OCI-LY7 (cell line): ENCODE measurements around the gene TAF11L4. TPM values are rescaled to one million over a fixed set of nuclear protein-coding genes. Genes with fewer than 3 reads are reported as not detected.
"Not testable (repeated sequence)": the region's sequence is repeated elsewhere in the genome, so short reads cannot be mapped to it uniquely, and the experiment has no call there.

Experiments
- BruUV-seq: library from RNA; stranded (reverse); fragments of 400-500 nt; replicated peaks from 2 replicates; lab custom pipeline; 2021; lab: Mats Ljungman, UMichigan
- CTCF ChIA-PET: fragments of 300-600 bp; sonication (Branson Sonifier 250); formaldehyde crosslinking; loops from one replicate; lab custom pipeline; 2022; ENCODE audit warnings: antibody characterized with exemption; ENCODE audit not compliant: unreplicated experiment; lab: Charles Lee
- POLR2A ChIA-PET: fragments of 300-600 bp; sonication (Branson Sonifier 250); formaldehyde crosslinking; loops from one replicate; lab custom pipeline; 2022; ENCODE audit warnings: antibody characterized with exemption; lab: Charles Lee
- DNase-seq: peaks from one replicate; pipeline ENCODE4 v3.0.0-alpha.2; 2015; ENCODE audit warnings: low spot score
- H2AFZ ChIP-seq: fragments of 200-600 bp; sonication (generic), shearing (Covaris generic); 2 replicates; pipeline ENCODE4 v1.6.1; 2014; ENCODE audit warnings: mild to moderate bottlenecking, antibody characterized with exemption, low read length, moderate library complexity
- H3K27ac ChIP-seq: fragments of 200-600 bp; sonication (generic); 2 replicates; pipeline ENCODE4 v1.5.1; 2014; ENCODE audit warnings: mixed run types, low read depth, mild to moderate bottlenecking, moderate library complexity, low read length, inconsistent platforms; ENCODE audit not compliant: poor library complexity, severe bottlenecking
- H3K36me3 ChIP-seq: fragments of 200-600 bp; sonication (generic); 2 replicates; pipeline ENCODE4 v1.6.1; 2014; ENCODE audit warnings: mild to moderate bottlenecking, antibody characterized with exemption, low read length, moderate library complexity, mixed read lengths; ENCODE audit not compliant: insufficient read depth
- H3K4me1 ChIP-seq: fragments of 200-600 bp; sonication (generic); 2 replicates; pipeline ENCODE4 v1.5.1; 2014; ENCODE audit warnings: mild to moderate bottlenecking, low read length; ENCODE audit not compliant: insufficient read depth, poor library complexity, severe bottlenecking
- H3K4me2 ChIP-seq: fragments of 200-600 bp; sonication (generic); 2 replicates; pipeline ENCODE4 v1.6.1; 2014; ENCODE audit warnings: mild to moderate bottlenecking, low read length
- H3K4me3 ChIP-seq: fragments of 200-600 bp; sonication (generic); 2 replicates; pipeline ENCODE4 v1.5.1; 2014; ENCODE audit warnings: mild to moderate bottlenecking, low read depth, low read length; ENCODE audit not compliant: poor library complexity, severe bottlenecking
- H3K79me2 ChIP-seq: fragments of 200-600 bp; sonication (generic); 2 replicates; pipeline ENCODE4 v1.6.1; 2016; ENCODE audit warnings: low read depth, mild to moderate bottlenecking, low read length, moderate library complexity, mixed read lengths; ENCODE audit not compliant: insufficient read depth
- H3K9me2 ChIP-seq: fragments of 200-600 bp; sonication (generic); 2 replicates; pipeline ENCODE4 v1.6.1; 2016; ENCODE audit warnings: mild to moderate bottlenecking, low read length, mixed read lengths; ENCODE audit not compliant: insufficient read depth
- H3K9me3 ChIP-seq: fragments of 200-600 bp; sonication (generic); 2 replicates; pipeline ENCODE4 v1.6.1; 2014; ENCODE audit warnings: mild to moderate bottlenecking, mixed run types, low read length, mixed read lengths
- H4K20me1 ChIP-seq: fragments of 200-600 bp; sonication (generic); 2 replicates; pipeline ENCODE4 v1.6.1; 2014; ENCODE audit warnings: mild to moderate bottlenecking, antibody characterized with exemption, low read length, moderate library complexity, mixed read lengths; ENCODE audit not compliant: insufficient read depth
- intact Hi-C: fragments of 100-400 bp; cut with micrococcal nuclease; formaldehyde crosslinking; loops from one replicate; pipeline ENCODE4 v1.10.0; 2022; ENCODE audit not compliant: unreplicated experiment
- small RNA-seq: library from RNA; depleted of rRNA; stranded (forward); fragments of <200 nt; gene quantifications from one replicate; pipeline ENCODE3, GENCODE V24; 2014
- total RNA-seq, 2 experiments: library from RNA; depleted of rRNA in 1 of 2; stranded (reverse); fragments of >200 nt in 1 of 2; shearing (Covaris generic) in 1 of 2; gene quantifications; 2 replicates each; pipeline ENCODE4 v1.2.3, GENCODE V29; 2014 to 2022

The TAF11L4 gene
- total RNA-seq, 2 experiments from 2014 or later, result not detected

GRCh38 chr5:17519508-17519907, 2.1 kb upstream of the TAF11L4 start:
- H3K4me1 ChIP-seq, H2AFZ ChIP-seq, H3K9me3 ChIP-seq, H4K20me1 ChIP-seq, BruUV-seq, intact Hi-C loops, H3K4me2 ChIP-seq, H3K36me3 ChIP-seq, H3K4me3 ChIP-seq, DNase-seq, CTCF ChIA-PET, POLR2A ChIA-PET, H3K27ac ChIP-seq, H3K79me2 ChIP-seq, H3K9me2 ChIP-seq: not testable (repeated sequence)

- H4K20me1 ChIP-seq, H3K4me3 ChIP-seq, H3K79me2 ChIP-seq, BruUV-seq, H3K9me2 ChIP-seq, intact Hi-C loops, H2AFZ ChIP-seq, CTCF ChIA-PET, DNase-seq, H3K36me3 ChIP-seq, POLR2A ChIA-PET, H3K4me2 ChIP-seq, H3K4me1 ChIP-seq, H3K9me3 ChIP-seq, H3K27ac ChIP-seq: not testable (repeated sequence)
Measured at GRCh38 chr5:17524935-17525334, 3.3 kb downstream of the TAF11L4 start, which contains the start of gene TAF11L5. TAF11L5 (plus strand) TSS chr5:17525235.

- H3K9me2 ChIP-seq, POLR2A ChIA-PET, BruUV-seq, H3K36me3 ChIP-seq, H3K4me3 ChIP-seq, H3K9me3 ChIP-seq, H3K79me2 ChIP-seq, H4K20me1 ChIP-seq, CTCF ChIA-PET, intact Hi-C loops, H3K4me1 ChIP-seq, H3K27ac ChIP-seq, H2AFZ ChIP-seq, H3K4me2 ChIP-seq: not testable (repeated sequence)
- peak; percentile 12 for DNase-seq
Measured at GRCh38 chr5:17526504-17526903, 4.9 kb downstream of the TAF11L4 start.

- H3K4me3 ChIP-seq, H4K20me1 ChIP-seq, H3K4me2 ChIP-seq, POLR2A ChIA-PET, H3K4me1 ChIP-seq, BruUV-seq, H3K9me2 ChIP-seq, H3K36me3 ChIP-seq, intact Hi-C loops, H3K27ac ChIP-seq, CTCF ChIA-PET, DNase-seq, H2AFZ ChIP-seq, H3K79me2 ChIP-seq, H3K9me3 ChIP-seq: not testable (repeated sequence)
Measured at GRCh38 chr5:17528369-17528768, 6.8 kb downstream of the TAF11L4 start, which contains the start of gene TAF11L6. TAF11L6 (plus strand) TSS chr5:17528669.

Small RNA genes within 50 kb of the gene (small RNA-seq; reads per million reads assigned to genes)
- not detected for gene AC106774.3

Other genes starting within 250 kb of the TAF11L4 start
- gene TAF11L2, start 23.6 kb upstream of the TAF11L4 start, total RNA-seq (2014; rRNA removed; shearing (Covaris generic)), result not detected in 2 replicates
- gene TAF11L2, start 23.6 kb upstream of the TAF11L4 start, total RNA-seq (2022), result not detected in 2 replicates
- not detected in 2 replicates for gene TAF11L3, start 3.4 kb upstream of the TAF11L4 start, total RNA-seq (2014; rRNA removed; shearing (Covaris generic))
- not detected in 2 replicates for gene TAF11L3, start 3.4 kb upstream of the TAF11L4 start, total RNA-seq (2022)
- not detected in 2 replicates for gene TAF11L5, start 3.4 kb downstream of the TAF11L4 start, total RNA-seq (2014; rRNA removed; shearing (Covaris generic))
- gene TAF11L5, start 3.4 kb downstream of the TAF11L4 start, total RNA-seq (2022), result not detected in 2 replicates
- not detected in 2 replicates for gene TAF11L6, start 6.9 kb downstream of the TAF11L4 start, total RNA-seq (2014; rRNA removed; shearing (Covaris generic))
- not detected in 2 replicates for gene TAF11L6, start 6.9 kb downstream of the TAF11L4 start, total RNA-seq (2022)
- not detected in 2 replicates for gene TAF11L7, start 64.0 kb downstream of the TAF11L4 start, total RNA-seq (2014; rRNA removed; shearing (Covaris generic))
- gene TAF11L7, start 64.0 kb downstream of the TAF11L4 start, total RNA-seq (2022), result not detected in 2 replicates
- gene TAF11L8, start 69.2 kb downstream of the TAF11L4 start, total RNA-seq (2014; rRNA removed; shearing (Covaris generic)), result not detected in 2 replicates
- not detected in 2 replicates for gene TAF11L8, start 69.2 kb downstream of the TAF11L4 start, total RNA-seq (2022)
- gene TAF11L9, start 72.6 kb downstream of the TAF11L4 start, total RNA-seq (2014; rRNA removed; shearing (Covaris generic)), result not detected in 2 replicates
- not detected in 2 replicates for gene TAF11L9, start 72.6 kb downstream of the TAF11L4 start, total RNA-seq (2022)
- not detected in 2 replicates for gene TAF11L10, start 76.0 kb downstream of the TAF11L4 start, total RNA-seq (2014; rRNA removed; shearing (Covaris generic))
- not detected in 2 replicates for gene TAF11L10, start 76.0 kb downstream of the TAF11L4 start, total RNA-seq (2022)
- not detected in 2 replicates for gene TAF11L11, start 82.4 kb downstream of the TAF11L4 start, total RNA-seq (2014; rRNA removed; shearing (Covaris generic))
- gene TAF11L11, start 82.4 kb downstream of the TAF11L4 start, total RNA-seq (2022), result not detected in 2 replicates
- gene TAF11L12, start 88.6 kb downstream of the TAF11L4 start, total RNA-seq (2014; rRNA removed; shearing (Covaris generic)), result not detected in 2 replicates
- not detected in 2 replicates for gene TAF11L12, start 88.6 kb downstream of the TAF11L4 start, total RNA-seq (2022)
- not detected in 2 replicates for gene TAF11L13, start 110.3 kb downstream of the TAF11L4 start, total RNA-seq (2014; rRNA removed; shearing (Covaris generic))
- gene TAF11L13, start 110.3 kb downstream of the TAF11L4 start, total RNA-seq (2022), result not detected in 2 replicates
- gene TAF11L14, start 112.7 kb downstream of the TAF11L4 start, total RNA-seq (2014; rRNA removed; shearing (Covaris generic)), result not detected in 2 replicates
- not detected in 2 replicates for gene TAF11L14, start 112.7 kb downstream of the TAF11L4 start, total RNA-seq (2022)